C4-2B (cell line): Measurements from ENCODE around the gene ABCG1.

ENCODE experiments used
- ZFX ChIP-seq: fragments of 450-650 bp; IDR thresholded peaks from 2 replicates; pipeline ENCODE4 v1.6.1; 2017
- TF ChIP-seq, protein P1 (sequence below): fragments of 450-650 bp; conservative IDR thresholded peaks from 2 replicates; pipeline ENCODE4 v1.5.1; 2017; ENCODE audit warnings: mild to moderate bottlenecking

DNA sequence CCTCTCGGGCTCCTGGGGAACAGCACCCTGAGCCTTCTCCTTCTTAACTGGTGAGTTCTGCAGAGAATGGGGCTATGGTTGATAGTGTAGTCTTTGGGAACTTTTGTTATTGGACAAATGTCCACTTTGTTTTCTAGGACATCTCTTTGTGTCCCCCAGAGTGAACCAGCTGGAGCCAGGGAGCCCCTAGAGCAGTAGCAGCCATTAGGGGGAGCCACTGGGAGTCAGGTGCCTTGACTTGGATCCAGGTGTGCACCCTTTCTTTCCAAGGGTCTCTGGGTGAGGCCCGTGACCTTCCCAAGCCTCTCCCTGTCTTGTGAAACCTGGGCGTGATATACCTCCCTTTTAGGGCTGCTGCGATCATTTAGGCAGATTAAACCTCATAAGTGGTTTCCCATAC lies 36.9 kb downstream of the ABCG1 start:
- TF ChIP-seq, protein P1, sequence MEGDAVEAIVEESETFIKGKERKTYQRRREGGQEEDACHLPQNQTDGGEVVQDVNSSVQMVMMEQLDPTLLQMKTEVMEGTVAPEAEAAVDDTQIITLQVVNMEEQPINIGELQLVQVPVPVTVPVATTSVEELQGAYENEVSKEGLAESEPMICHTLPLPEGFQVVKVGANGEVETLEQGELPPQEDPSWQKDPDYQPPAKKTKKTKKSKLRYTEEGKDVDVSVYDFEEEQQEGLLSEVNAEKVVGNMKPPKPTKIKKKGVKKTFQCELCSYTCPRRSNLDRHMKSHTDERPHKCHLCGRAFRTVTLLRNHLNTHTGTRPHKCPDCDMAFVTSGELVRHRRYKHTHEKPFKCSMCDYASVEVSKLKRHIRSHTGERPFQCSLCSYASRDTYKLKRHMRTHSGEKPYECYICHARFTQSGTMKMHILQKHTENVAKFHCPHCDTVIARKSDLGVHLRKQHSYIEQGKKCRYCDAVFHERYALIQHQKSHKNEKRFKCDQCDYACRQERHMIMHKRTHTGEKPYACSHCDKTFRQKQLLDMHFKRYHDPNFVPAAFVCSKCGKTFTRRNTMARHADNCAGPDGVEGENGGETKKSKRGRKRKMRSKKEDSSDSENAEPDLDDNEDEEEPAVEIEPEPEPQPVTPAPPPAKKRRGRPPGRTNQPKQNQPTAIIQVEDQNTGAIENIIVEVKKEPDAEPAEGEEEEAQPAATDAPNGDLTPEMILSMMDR: no peak
- no peak for TF ChIP-seq ZFX
